BLaER1 treated with 17β-estradiol and CSF1 and Interleukin-3, amounts not matched to agents 10 nM and 100 nM (cell line): ENCODE measurements around the gene SKI.

Experiments used
- H3K27ac ChIP-seq, 11 experiments: shearing (Covaris generic); formaldehyde crosslinking; 2 replicates each; pipeline ENCODE4 v1.8.1; 2022
- H3K27me3 ChIP-seq, 11 experiments: shearing (Covaris generic); formaldehyde crosslinking; 2 replicates each; pipeline ENCODE4 v1.8.1; 2022
- H3K36me3 ChIP-seq, 11 experiments: shearing (Covaris generic); formaldehyde crosslinking; 2 replicates each; pipeline ENCODE4 v1.8.1; 2022
- H3K4me1 ChIP-seq, 10 experiments: shearing (Covaris generic); formaldehyde crosslinking; 2 replicates each; pipeline ENCODE4 v1.8.1; 2022
- H3K4me2 ChIP-seq, 11 experiments: shearing (Covaris generic); formaldehyde crosslinking; 2 replicates each; pipeline ENCODE4 v1.8.1; 2022
- H3K4me3 ChIP-seq, 10 experiments: shearing (Covaris generic); formaldehyde crosslinking; 2 replicates each; pipeline ENCODE4 v1.8.1; 2022
- H3K9ac ChIP-seq, 11 experiments: shearing (Covaris generic); formaldehyde crosslinking; 2 replicates each; pipeline ENCODE4 v1.8.1; 2022
- H3K9me3 ChIP-seq, 11 experiments: shearing (Covaris generic); formaldehyde crosslinking; replicated peaks in 1 of 11; 2 replicates each; pipeline ENCODE4 v1.8.1; 2022
- H4K20me1 ChIP-seq, 11 experiments: shearing (Covaris generic); formaldehyde crosslinking; 2 replicates each; pipeline ENCODE4 v1.8.1; 2022
- Cebpa-rat ChIP-seq, 11 experiments: shearing (Covaris generic); IDR thresholded peaks; 2 replicates each; pipeline ENCODE4 v1.8.1; 2022

Gene SKI

DNA sequence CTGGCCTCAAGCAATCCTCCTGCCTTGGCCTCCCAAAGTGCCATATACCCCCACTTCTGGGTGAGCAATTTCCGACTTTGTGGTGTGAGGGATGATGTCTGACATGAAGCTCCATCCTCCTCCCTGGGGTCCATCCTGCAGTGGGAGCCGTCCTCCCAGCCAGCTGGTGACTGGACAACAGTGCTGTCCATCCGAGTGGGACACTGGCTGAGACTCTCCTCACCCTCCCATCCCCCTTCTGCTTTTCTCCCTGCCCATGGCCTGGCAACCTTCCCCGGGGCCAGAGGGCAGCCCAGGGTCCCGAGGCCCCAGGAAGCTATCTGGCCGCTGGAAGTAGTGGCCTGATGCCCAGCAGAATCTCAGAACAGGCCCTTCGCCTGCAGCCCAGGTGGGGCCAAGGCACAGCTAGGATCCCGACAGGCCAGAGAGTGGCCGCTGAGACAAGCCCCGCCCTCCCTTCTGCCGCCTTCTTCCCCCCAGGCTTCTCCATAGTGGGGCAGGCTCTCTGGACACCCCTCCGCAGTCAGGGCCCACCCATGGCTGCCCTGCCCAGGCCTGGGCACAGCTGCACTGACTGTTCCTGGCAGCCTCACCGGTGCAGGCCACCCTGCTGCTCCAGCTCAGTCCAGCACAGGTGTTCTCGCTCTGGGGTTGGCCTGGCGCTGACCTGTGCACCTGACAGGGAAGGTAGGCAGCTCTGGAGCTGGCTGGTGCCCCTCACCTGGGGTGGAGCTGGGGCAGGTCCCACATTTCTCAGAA, 25.1 kb upstream of the SKI start:
- Histone ChIP-seq H3K9ac (peak overlapping the region in 4 of 11 experiments; percentile 15 to 77 (median 74); a peak in 6 of 22 replicates), H3K27me3 (no peaks in the 10 kb centered on the region), H3K4me2 (peak overlapping the region in 10 of 11 experiments; percentile 93 to 100 (median 98); a peak in 14 of 22 replicates), H3K9me3 (no peaks in the 10 kb centered on the region), H3K4me3 (no peak overlapping the region), H3K27ac (no peak overlapping the region; a peak in 1 of 22 replicates), H4K20me1 (peaks cover 0 to 32% (median 14%) of the 10 kb centered on the region in 11 experiments; a peak in 11 of 22 replicates), H3K4me1 (peaks cover 68 to 94% (median 87%) of the 10 kb centered on the region in 10 experiments), H3K36me3 (no peaks in the 10 kb centered on the region)
- no peak for TF ChIP-seq Cebpa-rat (IDR thresholded peaks at IDR 0.05)

DNA sequence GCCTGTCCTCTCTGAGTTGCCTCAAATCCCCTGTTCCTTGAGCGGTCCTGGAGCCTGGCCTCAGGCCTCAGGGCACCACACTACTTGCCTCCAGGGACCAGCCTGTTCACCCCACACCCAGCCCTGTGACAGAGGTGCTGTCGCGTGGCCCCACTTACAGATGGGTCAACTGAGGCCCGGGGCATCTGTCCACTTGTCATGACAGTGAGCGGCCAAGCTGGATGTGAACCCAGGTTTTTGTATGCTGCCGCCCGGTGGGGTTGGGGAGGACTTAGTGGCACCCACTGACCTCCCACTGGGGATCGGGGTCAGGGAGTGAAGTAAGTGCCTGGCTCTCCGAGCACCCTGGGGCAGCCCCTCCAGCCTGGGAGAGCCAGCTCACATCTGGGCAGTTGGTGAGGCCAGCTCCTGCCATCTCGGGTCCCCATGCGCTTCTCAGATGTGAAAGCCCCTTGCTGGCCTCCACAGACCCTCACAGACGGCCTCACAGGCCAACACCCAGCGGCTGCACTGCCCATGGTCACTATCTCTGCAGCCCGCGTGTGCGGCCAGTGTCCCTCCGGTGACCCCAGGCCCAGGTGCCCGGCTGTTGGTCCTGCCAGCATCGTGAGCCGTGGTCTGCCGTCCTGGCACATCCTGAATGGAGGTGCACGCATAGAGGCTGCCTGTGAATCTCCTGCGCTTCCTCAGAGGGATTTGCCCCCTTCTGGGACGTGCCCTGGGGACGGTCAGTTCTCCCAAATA, 24.3 kb upstream of the SKI start:
- Histone ChIP-seq H3K36me3 (no peaks in the 10 kb centered on the region), H3K9ac (peak overlapping the region; percentile 66 to 78 (median 75); a peak in 21 of 22 replicates), H3K4me3 (peak overlapping the region; percentile 47 to 65 (median 53); a peak in 15 of 20 replicates), H3K27me3 (no peaks in the 10 kb centered on the region), H3K9me3 (no peaks in the 10 kb centered on the region), H3K4me1 (peaks cover 60 to 91% (median 82%) of the 10 kb centered on the region in 10 experiments), H3K27ac (peak overlapping the region in 10 of 11 experiments; percentile 58 to 77 (median 68); a peak in 20 of 22 replicates), H3K4me2 (peak overlapping the region; percentile 93 to 100 (median 98)), H4K20me1 (peaks cover 0 to 32% (median 14%) of the 10 kb centered on the region in 11 experiments; a peak in 11 of 22 replicates)
- TF ChIP-seq Cebpa-rat (IDR thresholded peaks at IDR 0.05) = no peak

DNA sequence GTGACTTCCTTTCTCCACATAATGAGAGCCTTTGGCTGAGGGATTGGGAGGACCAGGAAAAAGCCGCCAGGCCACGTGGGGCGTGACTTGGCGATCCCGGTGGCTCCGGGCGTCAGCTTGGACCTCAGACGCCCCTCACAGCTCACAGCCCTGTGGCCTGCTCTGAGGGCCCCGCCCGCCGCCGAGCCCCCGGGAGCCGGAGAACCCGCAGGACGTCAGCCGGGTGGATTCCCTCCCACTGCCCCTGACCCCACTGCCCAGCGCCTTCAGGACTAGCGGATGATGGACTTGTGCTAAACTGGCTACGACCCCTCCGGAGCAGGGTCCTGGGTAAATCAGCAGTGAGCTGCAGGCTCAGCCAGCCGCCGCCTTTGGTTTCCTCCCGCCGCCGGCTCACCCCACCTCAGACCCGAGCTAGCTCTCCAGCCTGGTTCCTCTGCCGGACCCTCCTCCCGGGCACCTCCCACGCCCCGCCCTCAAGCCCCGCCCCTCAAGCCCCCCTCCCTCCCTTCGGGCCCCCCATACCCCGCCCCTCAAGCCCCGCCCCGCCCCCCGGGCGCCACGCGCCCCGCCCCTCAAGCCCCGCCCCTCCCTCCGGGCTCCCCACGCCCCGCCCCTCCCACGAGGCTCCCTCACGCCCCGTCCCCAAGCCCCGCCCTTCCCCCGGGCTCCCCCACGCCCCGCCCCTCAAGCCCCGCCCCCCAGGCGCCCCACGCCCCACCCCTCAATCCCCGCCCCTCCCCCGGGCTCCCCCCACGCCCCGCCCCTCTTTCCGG, 23.5 kb upstream of the SKI start:
- Histone ChIP-seq H3K4me3 (peak overlapping the region; percentile 47 to 65 (median 53); a peak in 18 of 20 replicates), H3K9ac (peak overlapping the region; percentile 66 to 78 (median 75)), H3K4me1 (peaks cover 54 to 88% (median 75%) of the 10 kb centered on the region in 10 experiments), H3K27me3 (no peaks in the 10 kb centered on the region), H3K9me3 (no peaks in the 10 kb centered on the region), H3K27ac (peak overlapping the region; percentile 35 to 77 (median 68); a peak in 21 of 22 replicates), H3K36me3 (no peaks in the 10 kb centered on the region), H3K4me2 (peak overlapping the region; percentile 93 to 100 (median 98)), H4K20me1 (peaks cover 0 to 34% (median 14%) of the 10 kb centered on the region in 11 experiments; a peak in 11 of 22 replicates)
- TF ChIP-seq Cebpa-rat (IDR thresholded peaks at IDR 0.05) = no peak

DNA sequence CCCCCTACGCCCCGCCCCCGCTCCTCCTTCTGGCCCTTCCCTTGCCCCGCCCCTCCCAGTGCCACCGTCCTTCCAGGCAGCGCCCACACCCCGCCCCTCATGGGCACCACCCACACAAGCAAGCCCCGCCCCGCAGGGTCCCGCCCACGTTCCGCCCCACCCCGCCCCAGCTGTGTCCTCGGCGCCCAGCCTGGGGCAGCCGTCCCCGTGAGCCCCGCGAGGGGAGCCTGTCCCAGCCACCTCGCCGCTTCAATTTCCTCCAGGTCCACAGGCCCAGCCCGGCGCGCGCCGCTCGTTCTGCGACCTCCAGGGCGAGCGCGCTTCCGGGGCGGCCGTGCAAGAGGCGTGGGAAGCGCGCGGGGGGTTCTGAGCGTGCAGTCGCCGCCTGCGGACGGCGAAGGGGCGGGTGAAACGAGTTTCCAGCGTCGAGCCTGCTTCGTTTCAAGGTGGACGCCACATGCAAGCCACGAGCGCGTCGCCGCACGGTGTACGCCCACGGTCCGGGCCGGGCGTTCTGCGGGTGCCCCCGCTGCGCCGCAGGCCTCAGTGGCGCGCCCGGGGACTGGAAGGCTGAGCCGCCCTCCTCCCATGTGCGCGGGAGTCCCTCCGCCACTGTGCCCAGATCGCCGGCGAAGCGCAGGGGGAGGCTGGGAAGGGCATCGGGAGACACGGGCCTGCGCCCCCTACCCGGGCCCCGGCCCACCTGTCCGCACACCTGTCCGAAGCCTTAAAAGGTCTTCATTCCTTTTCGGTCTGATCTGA, 22.7 kb upstream of the SKI start:
- peaks cover 0 to 38% (median 13%) of the 10 kb centered on the region in 11 experiments; a peak in 11 of 22 replicates for H4K20me1 ChIP-seq
- peak overlapping the region; percentile 45 to 68 (median 56) for H3K4me3 ChIP-seq
- peak overlapping the region; percentile 28 to 74 (median 67); a peak in 20 of 22 replicates for H3K9ac ChIP-seq
- no peaks in the 10 kb centered on the region for H3K9me3 ChIP-seq
- TF ChIP-seq Cebpa-rat (IDR thresholded peaks at IDR 0.05) = no peak
- no peaks in the 10 kb centered on the region for H3K27me3 ChIP-seq
- peaks cover 46 to 83% (median 67%) of the 10 kb centered on the region in 10 experiments for H3K4me1 ChIP-seq
- peak overlapping the region; percentile 82 to 99 (median 90) for H3K4me2 ChIP-seq
- H3K27ac ChIP-seq = peak overlapping the region; percentile 36 to 73 (median 60); a peak in 18 of 22 replicates
- no peaks in the 10 kb centered on the region for H3K36me3 ChIP-seq

- H3K4me3 ChIP-seq = no peak overlapping the region
- no peak for TF ChIP-seq Cebpa-rat (IDR thresholded peaks at IDR 0.05)
- 0 out of 22 replicates have a peak overlapping the region, but pooled peaks of 1 of the 11 experiments have one; percentile 3 for H3K9ac ChIP-seq
- H3K27ac ChIP-seq = no peak overlapping the region
- H3K36me3 ChIP-seq = no peaks in the 10 kb centered on the region
- H3K27me3 ChIP-seq = no peaks in the 10 kb centered on the region
- H3K4me1 ChIP-seq = peaks cover 31 to 73% (median 56%) of the 10 kb centered on the region in 10 experiments
- peaks cover 0 to 28% (median 5%) of the 10 kb centered on the region in 11 experiments; a peak in 8 of 22 replicates for H4K20me1 ChIP-seq
- H3K4me2 ChIP-seq = peak overlapping the region in 8 of 11 experiments; percentile 15 to 98 (median 56); a peak in 6 of 22 replicates
- no peaks in the 10 kb centered on the region for H3K9me3 ChIP-seq
Observed at GRCh38 chr1:2206813-2207487, 21.2 kb upstream of the SKI start.

DNA sequence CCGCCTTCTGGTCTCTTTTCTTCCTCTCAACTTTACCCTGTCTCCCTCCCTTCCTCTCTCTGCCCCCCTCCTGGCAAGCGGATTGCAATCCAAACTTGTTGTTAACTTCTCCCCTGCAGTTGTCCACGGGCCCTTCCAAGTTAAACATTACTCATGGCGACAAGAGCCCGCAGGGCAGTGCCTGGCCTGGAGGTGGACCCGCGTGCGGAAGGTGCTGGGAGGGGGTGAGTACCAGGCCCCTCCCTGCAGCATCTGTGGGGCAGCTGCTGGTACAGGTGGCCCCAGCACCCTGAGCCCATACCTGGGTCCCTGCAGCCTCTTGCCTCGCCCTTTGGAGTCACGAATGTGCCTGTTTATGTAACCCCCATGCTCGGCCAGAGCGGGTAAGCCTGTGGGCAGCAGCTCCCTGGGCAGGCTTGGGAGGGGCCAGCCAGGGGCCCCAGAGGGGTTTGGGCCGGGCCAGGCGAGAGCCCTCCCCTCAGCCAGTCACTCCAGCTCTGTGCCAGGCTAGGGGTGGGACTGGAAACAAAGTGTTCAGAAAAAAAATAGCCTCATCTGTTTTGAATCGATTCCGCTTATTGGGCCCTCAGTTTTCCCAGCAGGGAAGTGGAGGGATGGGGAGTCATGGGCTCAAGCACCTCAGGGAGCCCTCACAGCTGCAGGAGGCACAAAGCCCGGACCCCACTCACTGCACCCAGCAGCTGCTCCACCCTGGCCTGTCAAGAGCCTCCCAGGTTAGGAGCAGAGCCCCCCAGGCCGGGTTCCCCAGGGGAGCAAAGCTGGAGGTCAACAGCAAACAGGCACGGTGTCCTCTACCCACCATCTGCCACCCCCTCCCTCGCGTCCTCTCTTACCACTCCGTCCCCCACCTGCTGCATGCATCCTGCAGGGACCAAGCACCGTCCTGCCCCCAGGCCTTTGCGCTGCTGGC, 19.5 kb upstream of the SKI start:
- H3K4me2 ChIP-seq = peak overlapping the region in 3 of 11 experiments; percentile 11 to 38 (median 11); a peak in 1 of 22 replicates
- H3K9me3 ChIP-seq = no peaks in the 10 kb centered on the region
- H3K27me3 ChIP-seq = no peaks in the 10 kb centered on the region
- H3K27ac ChIP-seq = no peak overlapping the region
- peaks cover 0 to 12% (median 5%) of the 10 kb centered on the region in 11 experiments; a peak in 7 of 22 replicates for H4K20me1 ChIP-seq
- H3K4me1 ChIP-seq = peaks cover 33 to 73% (median 57%) of the 10 kb centered on the region in 10 experiments
- no peak overlapping the region for H3K4me3 ChIP-seq
- no peak overlapping the region for H3K9ac ChIP-seq
- no peaks in the 10 kb centered on the region for H3K36me3 ChIP-seq
- TF ChIP-seq Cebpa-rat (IDR thresholded peaks at IDR 0.05) = no peak
